Brain microvascular endothelial cell (primary cell): ENCODE results near the gene SLC9C1.
A peak's percentile ranks its signal among the peaks of the same experiment; 100 is the strongest.

ENCODE experiments used
- DNase-seq: peaks from one replicate; pipeline ENCODE4 v3.0.0-alpha.2; 2020
- H3K27ac ChIP-seq: fragments of 250-450 bp; sonication (Bioruptor Pico); 2 replicates; pipeline ENCODE4 v1.5.1; 2020; ENCODE audit warnings: mild to moderate bottlenecking, moderate library complexity
- H3K27me3 ChIP-seq: fragments of 250-450 bp; sonication (Bioruptor Pico); replicated peaks from 2 replicates; pipeline ENCODE4 v1.5.1; 2020; ENCODE audit warnings: mild to moderate bottlenecking
- H3K36me3 ChIP-seq: fragments of 250-450 bp; sonication (Bioruptor Pico); replicated peaks from 2 replicates; pipeline ENCODE4 v1.5.1; 2020; ENCODE audit warnings: mild to moderate bottlenecking
- H3K4me3 ChIP-seq: 2 replicates; pipeline ENCODE4 v1.5.1; 2011; ENCODE audit warnings: low read depth, mild to moderate bottlenecking, control low read depth, low read length, moderate library complexity
- CTCF ChIP-seq: IDR thresholded peaks from 2 replicates; pipeline ENCODE4 v1.5.1; 2011; ENCODE audit warnings: low read depth, mild to moderate bottlenecking, moderate library complexity, low read length, control low read depth, inconsistent platforms; ENCODE audit errors: missing control alignments
- in situ Hi-C: cut with HindIII; loops from 2 replicates; pipeline ENCODE4 v1.10.0; 2017; ENCODE audit warnings: low sequenced_read_pairs, low pct_ligation_motif_present

The SLC9C1 gene

GRCh38 chr3:112304611-112305010 lies 10.6 kb upstream of the SLC9C1 start:
- no peaks in the 10 kb centered on the region for H3K27me3 ChIP-seq
- in situ Hi-C loops = loop anchor here (25.0 kb wide), 1 partner anchor 208 kb away; no protein-coding TSS in a partner anchor
- no peak overlapping the region for H3K4me3 ChIP-seq
- DNase-seq = no peak
- no peak overlapping the region for H3K27ac ChIP-seq
- peak; percentile 53 for TF ChIP-seq CTCF
- no peaks in the 10 kb centered on the region for H3K36me3 ChIP-seq

- Histone ChIP-seq H3K36me3 (no peaks in the 10 kb centered on the region), H3K27me3 (no peaks in the 10 kb centered on the region), H3K4me3 (peak overlapping the region; percentile 61), H3K27ac (no peak overlapping the region)
- in situ Hi-C loops = loop anchor here (25.0 kb wide), 1 partner anchor 208 kb away; no protein-coding TSS in a partner anchor
- peak; percentile 20 for DNase-seq
- no peak for TF ChIP-seq CTCF
Observed at GRCh38 chr3:112303764-112304325, 9.8 kb upstream of the SLC9C1 start.

- Histone ChIP-seq H3K27me3 (no peaks in the 10 kb centered on the region), H3K27ac (no peak overlapping the region), H3K36me3 (no peaks in the 10 kb centered on the region), H3K4me3 (peak overlapping the region; percentile 61)
- no peak for TF ChIP-seq CTCF
- in situ Hi-C loops = loop anchor here (25.0 kb wide), 1 partner anchor 209 kb away; no protein-coding TSS in a partner anchor
- no peak for DNase-seq
Observed at GRCh38 chr3:112302881-112303763, 9.1 kb upstream of the SLC9C1 start.

GRCh38 chr3:112302150-112302830 lies 8.3 kb upstream of the SLC9C1 start:
- in situ Hi-C loops = loop anchor here (25.0 kb wide), 1 partner anchor 210 kb away; no protein-coding TSS in a partner anchor
- H3K27ac ChIP-seq = no peak overlapping the region
- DNase-seq = peak; percentile 23
- TF ChIP-seq CTCF = no peak
- H3K36me3 ChIP-seq = no peaks in the 10 kb centered on the region
- no peaks in the 10 kb centered on the region for H3K27me3 ChIP-seq
- H3K4me3 ChIP-seq = peak overlapping the region; percentile 61

- in situ Hi-C loops = no loop called here
- no peaks in the 10 kb centered on the region for H3K36me3 ChIP-seq
- H3K4me3 ChIP-seq = no peak overlapping the region
- no peak overlapping the region for H3K27ac ChIP-seq
- no peak for TF ChIP-seq CTCF
- H3K27me3 ChIP-seq = no peaks in the 10 kb centered on the region
- DNase-seq = no peak
Observed at GRCh38 chr3:112298781-112299180, 4.8 kb upstream of the SLC9C1 start.
